ENCODE data around the gene EPHB1. TPM values are rescaled to one million over a fixed set of nuclear protein-coding genes. Genes with fewer than 3 reads are reported as not detected.

Gene EPHB1
- total RNA-seq, 2 donors from 2014 or later: 1.9 to 3.2 TPM

DNA sequence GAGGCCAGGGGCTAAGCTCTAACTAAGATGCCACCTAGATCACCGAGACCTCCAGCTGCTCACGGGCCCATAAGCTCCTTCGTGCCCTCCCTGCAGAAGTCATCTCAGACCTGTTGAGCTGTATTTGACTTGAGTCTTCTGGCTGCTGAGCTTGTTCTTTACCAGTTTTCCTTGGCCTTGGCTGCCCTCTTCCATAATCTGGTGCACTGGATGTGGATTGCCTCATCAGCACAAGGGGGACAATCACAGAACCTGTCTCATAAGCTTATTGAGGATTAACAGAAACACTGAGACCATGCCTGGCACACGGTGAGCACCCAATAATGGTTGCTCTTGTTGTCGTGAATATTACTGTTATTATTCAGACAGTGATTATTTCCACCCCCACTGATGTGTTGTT, 101.1 kb downstream of the EPHB1 start:
- H3K9me3 ChIP-seq: peaks cover 0 to 9% of the 10 kb centered on the region in 2 donors
- H3K36me3 ChIP-seq: no peaks in the 10 kb centered on the region
- H3K4me1 ChIP-seq: no peaks in the 10 kb centered on the region
- no peak overlapping the region for H3K4me3 ChIP-seq
- no peaks in the 10 kb centered on the region for H3K27me3 ChIP-seq
- no peak overlapping the region for H3K27ac ChIP-seq
- TF ChIP-seq CTCF (IDR thresholded peaks at IDR 0.05): no peak
- DNase-seq (ENCODE audit: low spot score): no peak

DNA sequence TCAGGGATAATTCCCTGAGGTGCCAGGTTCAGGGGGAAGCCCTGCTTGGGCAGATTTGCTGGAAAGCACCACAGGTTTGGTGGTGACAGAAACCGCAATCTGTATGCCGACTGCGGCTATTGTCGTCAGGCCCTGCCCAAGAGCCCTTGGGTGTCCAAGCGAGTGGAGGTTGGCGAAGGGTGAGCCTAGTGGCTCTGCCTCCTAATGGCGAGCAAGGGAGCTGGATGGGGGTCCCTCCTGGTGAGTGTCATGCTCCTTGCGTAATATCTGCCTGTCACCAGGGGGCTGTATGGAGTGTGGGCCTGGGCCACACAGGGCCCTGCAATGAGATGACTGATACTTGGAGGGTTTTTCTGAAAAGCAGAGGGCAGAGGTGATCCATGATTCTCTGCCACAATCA, 101.6 kb downstream of the EPHB1 start:
- no peaks in the 10 kb centered on the region for H3K27me3 ChIP-seq
- H3K4me3 ChIP-seq: no peak overlapping the region
- H3K4me1 ChIP-seq: no peaks in the 10 kb centered on the region
- peaks cover 0 to 3% of the 10 kb centered on the region in 2 donors for H3K9me3 ChIP-seq
- H3K27ac ChIP-seq: no peak overlapping the region
- no peak for TF ChIP-seq CTCF (IDR thresholded peaks at IDR 0.05)
- no peak for DNase-seq (ENCODE audit: low spot score)
- no peaks in the 10 kb centered on the region for H3K36me3 ChIP-seq

DNA sequence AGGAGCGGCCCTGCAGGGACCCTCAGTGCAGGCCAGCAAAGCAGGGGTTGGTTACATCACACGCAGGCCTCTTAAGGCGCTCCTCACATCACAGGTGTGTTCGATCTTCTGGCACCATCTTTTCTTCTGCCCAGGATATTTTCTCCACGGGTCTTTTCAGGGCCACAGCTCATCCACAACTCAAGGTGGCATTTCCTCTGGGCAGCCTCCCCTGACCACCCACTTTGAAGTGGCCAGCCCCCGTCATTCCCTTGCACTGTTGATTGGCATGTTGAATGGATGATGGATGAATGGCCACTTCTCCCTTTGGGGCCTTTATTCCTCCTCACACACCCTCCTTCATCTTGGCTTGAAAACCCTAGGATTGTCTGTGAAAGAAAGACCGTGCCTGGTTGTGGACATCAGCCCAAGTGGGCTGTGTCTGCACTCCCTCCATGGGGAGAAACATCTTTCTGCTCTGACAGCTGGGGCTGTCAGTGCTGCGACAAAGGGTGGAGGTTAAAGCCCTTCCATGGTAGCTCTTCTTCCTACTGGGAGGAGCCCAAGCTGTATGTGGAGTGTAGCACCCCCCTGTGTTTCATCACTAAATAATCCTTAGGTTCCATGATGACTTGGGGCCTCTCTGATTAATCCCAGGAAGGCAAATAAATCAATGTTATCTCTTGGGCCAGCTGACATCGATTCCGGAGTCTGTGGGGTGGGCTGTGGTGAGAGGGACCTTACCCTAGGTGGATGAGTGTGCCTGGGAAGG, 102.5 kb downstream of the EPHB1 start:
- no peaks in the 10 kb centered on the region for H3K4me1 ChIP-seq
- H3K4me3 ChIP-seq: no peak overlapping the region
- no peak for DNase-seq (ENCODE audit: low spot score)
- no peaks in the 10 kb centered on the region for H3K36me3 ChIP-seq
- H3K27ac ChIP-seq: no peak overlapping the region
- no peaks in the 10 kb centered on the region for H3K27me3 ChIP-seq
- H3K9me3 ChIP-seq: no peaks in the 10 kb centered on the region
- TF ChIP-seq CTCF (IDR thresholded peaks at IDR 0.05): no peak

DNA sequence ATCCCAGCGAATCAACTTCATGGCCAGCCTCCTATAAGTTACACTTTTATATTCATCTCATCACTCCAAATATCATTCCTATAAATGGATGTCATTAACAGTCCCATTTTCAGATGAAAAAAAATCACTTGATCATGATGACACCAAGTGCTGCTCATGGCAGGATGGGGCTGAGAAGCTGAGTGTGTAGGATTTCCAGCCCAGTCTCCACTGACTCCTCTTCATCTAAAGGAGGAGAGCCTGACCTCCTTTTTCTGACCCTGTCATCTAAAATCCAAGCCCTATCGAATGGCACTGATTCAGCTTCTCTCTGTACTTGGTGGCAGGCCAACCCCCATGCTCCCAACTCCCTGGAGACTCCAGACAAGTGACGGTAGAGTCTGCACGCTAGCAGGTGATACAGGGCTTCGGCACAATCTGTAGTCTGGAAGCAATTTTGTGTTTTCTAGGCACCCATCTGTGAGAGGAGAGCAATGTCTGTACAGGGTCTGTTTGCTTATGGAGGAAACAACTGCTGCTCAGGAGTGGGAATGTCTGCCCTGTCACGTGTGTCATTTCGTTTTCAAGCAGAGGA, 103.2 kb downstream of the EPHB1 start:
- H3K4me3 ChIP-seq: no peak overlapping the region
- no peak overlapping the region for H3K27ac ChIP-seq
- H3K4me1 ChIP-seq: no peaks in the 10 kb centered on the region
- no peaks in the 10 kb centered on the region for H3K9me3 ChIP-seq
- H3K27me3 ChIP-seq: no peaks in the 10 kb centered on the region
- DNase-seq (ENCODE audit: low spot score): no peak
- no peak for TF ChIP-seq CTCF (IDR thresholded peaks at IDR 0.05)
- no peaks in the 10 kb centered on the region for H3K36me3 ChIP-seq

DNA sequence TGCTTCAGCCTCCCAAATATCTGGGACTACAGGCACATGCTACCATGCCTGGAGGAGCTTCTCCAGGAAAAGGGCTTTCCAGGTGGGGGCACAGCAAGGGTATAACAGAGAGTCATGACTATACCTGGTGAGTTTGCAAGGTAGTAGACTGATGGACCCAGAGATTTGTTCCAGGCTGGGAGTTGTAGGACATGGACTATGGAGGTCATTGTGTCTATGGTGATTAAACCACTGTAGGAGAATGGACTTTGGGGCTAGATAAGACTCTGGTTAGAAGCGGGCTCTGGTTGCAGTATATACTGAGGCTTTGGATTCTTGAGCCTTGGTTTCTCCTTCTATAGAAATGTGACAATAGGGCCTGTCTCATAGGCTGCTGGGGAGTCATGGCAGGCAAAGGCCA, 104.7 kb downstream of the EPHB1 start:
- Histone ChIP-seq H3K27ac (no peak overlapping the region), H3K36me3 (no peaks in the 10 kb centered on the region), H3K4me1 (peaks cover 0 to 7% of the 10 kb centered on the region in 2 donors), H3K4me3 (no peak overlapping the region), H3K27me3 (no peaks in the 10 kb centered on the region), H3K9me3 (no peaks in the 10 kb centered on the region)
- DNase-seq (ENCODE audit: low spot score): no peak
- TF ChIP-seq CTCF (IDR thresholded peaks at IDR 0.05): no peak

All from right atrium auricular region (tissue), 2 donors.